GM19043 (cell line): Measurements from ENCODE around the gene CEACAM3.
"Not testable (repeated sequence)": the region's sequence is repeated elsewhere in the genome, so short reads cannot be mapped to it uniquely, and the experiment has no call there.

Experiments used
- ATAC-seq: cut with Tn5 transposase; IDR thresholded peaks from one replicate; pipeline ENCODE4 v1.9.1; 2021; ENCODE audit warnings: low read depth; ENCODE audit not compliant: unreplicated experiment

Gene CEACAM3

GRCh38 chr19:41796362-41796761 is at the start of gene CEACAM3:
Gene CEACAM3 (plus strand): TSS chr19:41796587. CDS start chr19:41796678, 91 bp downstream.
- no peak for ATAC-seq

GRCh38 chr19:41746593-41747227 is 49.7 kb upstream of the CEACAM3 start:
- no peak for ATAC-seq

GRCh38 chr19:41748012-41748411 is 48.4 kb upstream of the CEACAM3 start:
- ATAC-seq = no peak

- ATAC-seq = not testable (repeated sequence)
Observed at GRCh38 chr19:41750248-41751134, 45.9 kb upstream of the CEACAM3 start.

- no peak for ATAC-seq
Observed at GRCh38 chr19:41753159-41753558, 43.2 kb upstream of the CEACAM3 start.

GRCh38 chr19:41753936-41754529 is 42.4 kb upstream of the CEACAM3 start:
- ATAC-seq = no peak

GRCh38 chr19:41755328-41755913 is 41.0 kb upstream of the CEACAM3 start, which contains the start of gene CEACAM6:
Gene CEACAM6 (plus strand): TSS chr19:41755530. CDS start chr19:41755639, 109 bp downstream.
- ATAC-seq = no peak

GRCh38 chr19:41758846-41759245 is 37.5 kb upstream of the CEACAM3 start:
- no peak for ATAC-seq

- ATAC-seq = no peak
Observed at GRCh38 chr19:41767115-41767514, 29.3 kb upstream of the CEACAM3 start.

- ATAC-seq = not testable (repeated sequence)
Observed at GRCh38 chr19:41768105-41768504, 28.3 kb upstream of the CEACAM3 start.

GRCh38 chr19:41769608-41770007 is 26.8 kb upstream of the CEACAM3 start:
- ATAC-seq = no peak

- no peak for ATAC-seq
Observed at GRCh38 chr19:41771410-41771809, 25.0 kb upstream of the CEACAM3 start.

- ATAC-seq = no peak
Observed at GRCh38 chr19:41774515-41774980, 21.8 kb upstream of the CEACAM3 start.

GRCh38 chr19:41776700-41777099 is 19.7 kb upstream of the CEACAM3 start:
- no peak for ATAC-seq

- ATAC-seq = no peak
Observed at GRCh38 chr19:41783612-41784011, 12.8 kb upstream of the CEACAM3 start.

GRCh38 chr19:41784312-41784711 is 12.1 kb upstream of the CEACAM3 start:
- no peak for ATAC-seq

- ATAC-seq = no peak
Observed at GRCh38 chr19:41784743-41785142, 11.6 kb upstream of the CEACAM3 start.

GRCh38 chr19:41785653-41786052 is 10.7 kb upstream of the CEACAM3 start:
- no peak for ATAC-seq

- no peak for ATAC-seq
Observed at GRCh38 chr19:41787055-41787454, 9.3 kb upstream of the CEACAM3 start.

GRCh38 chr19:41788518-41788917 is 7.9 kb upstream of the CEACAM3 start:
- not testable (repeated sequence) for ATAC-seq

GRCh38 chr19:41789053-41789452 is 7.3 kb upstream of the CEACAM3 start:
- not testable (repeated sequence) for ATAC-seq
